IMR-90 (cell line): ENCODE measurements around the gene GADD45GIP1. TPM values are rescaled to one million over a fixed set of nuclear protein-coding genes. Genes with fewer than 3 reads are reported as not detected.
A peak's percentile ranks its signal among the peaks of the same experiment; 100 is the strongest.

Experiments
- ATAC-seq: fragments of 200-7000 bp; cut with Tn5 transposase; 2 replicates; pipeline ENCODE4 v1.9.1; 2020; ENCODE audit warnings: low read depth, mild to moderate bottlenecking, moderate library complexity
- BruUV-seq: library from RNA; stranded (reverse); fragments of 400-500 nt; replicated peaks from 2 replicates; lab custom pipeline; 2021; lab: Mats Ljungman, UMichigan
- CTCF ChIA-PET: fragments of 300-600 bp; formaldehyde crosslinking; extraction: SDS; loops from one replicate; lab custom pipeline; 2021; ENCODE audit warnings: antibody characterized with exemption; lab: Yijun Ruan, JAX
- POLR2A ChIA-PET: fragments of 300-600 bp; sonication (Branson Sonifier 250); formaldehyde crosslinking; loops from one replicate; lab custom pipeline; 2022; ENCODE audit warnings: antibody characterized with exemption; ENCODE audit not compliant: unreplicated experiment; lab: Charles Lee
- DNase-seq: peaks from one replicate; pipeline ENCODE4 v3.0.0; 2013
- H2AFZ ChIP-seq: replicated peaks from 2 replicates; pipeline ENCODE3; 2013; ENCODE audit warnings: low read length, mild to moderate bottlenecking; ENCODE audit not compliant: poor library complexity
- H2AK5ac ChIP-seq: 2 replicates; pipeline ENCODE4 v1.6.1; 2013; ENCODE audit warnings: low read depth, low read length, inconsistent platforms
- H2AK9ac ChIP-seq: replicated peaks from 2 replicates; pipeline ENCODE3; 2013; ENCODE audit warnings: mild to moderate bottlenecking, low read depth, low read length, moderate library complexity; ENCODE audit not compliant: poor library complexity
- H2BK120ac ChIP-seq: 2 replicates; pipeline ENCODE4 v1.6.1; 2013; ENCODE audit warnings: low read depth, low read length, inconsistent platforms
- H2BK15ac ChIP-seq: 3 replicates; pipeline ENCODE4 v1.6.1; 2013; ENCODE audit warnings: low read depth, low read length, inconsistent platforms
- H2BK20ac ChIP-seq: 2 replicates; pipeline ENCODE4 v1.6.1; 2013; ENCODE audit warnings: low read depth, mild to moderate bottlenecking, inconsistent platforms, low read length, moderate library complexity
- H2BK5ac ChIP-seq: 2 replicates; pipeline ENCODE4 v1.6.1; 2013; ENCODE audit warnings: mild to moderate bottlenecking, low read depth, low read length, inconsistent platforms; ENCODE audit not compliant: poor library complexity, severe bottlenecking
- H3K14ac ChIP-seq: replicated peaks from 2 replicates; pipeline ENCODE4 v1.6.1; 2013; ENCODE audit warnings: low read depth, low read length, inconsistent platforms
- H3K18ac ChIP-seq: 2 replicates; pipeline ENCODE4 v1.6.1; 2013; ENCODE audit warnings: low read depth, low read length, control low read depth
- H3K23ac ChIP-seq: 2 replicates; pipeline ENCODE4 v1.6.1; 2013; ENCODE audit warnings: low read depth, low read length, inconsistent platforms
- H3K27ac ChIP-seq: 2 replicates; pipeline ENCODE4 v1.5.1; 2013; ENCODE audit warnings: mild to moderate bottlenecking, control low read depth, low read length; ENCODE audit not compliant: insufficient read depth
- H3K27me3 ChIP-seq: 2 replicates; pipeline ENCODE4 v1.6.1; 2013; ENCODE audit warnings: low read length; ENCODE audit not compliant: control insufficient read depth, insufficient read depth
- H3K36me3 ChIP-seq: 2 replicates; pipeline ENCODE4 v1.6.1; 2013; ENCODE audit warnings: low read length, mixed read lengths; ENCODE audit not compliant: control insufficient read depth, insufficient read depth
- H3K4ac ChIP-seq: 2 replicates; pipeline ENCODE4 v1.6.1; 2013; ENCODE audit warnings: low read depth, low read length, inconsistent platforms
- H3K4me1 ChIP-seq: 2 replicates; pipeline ENCODE4 v1.6.1; 2013; ENCODE audit warnings: low read length, mixed read lengths; ENCODE audit not compliant: control insufficient read depth, insufficient read depth
- H3K4me2 ChIP-seq: 2 replicates; pipeline ENCODE4 v1.6.1; 2013; ENCODE audit warnings: low read depth, mild to moderate bottlenecking, control low read depth, low read length, moderate library complexity
- H3K4me3 ChIP-seq: 2 replicates; pipeline ENCODE4 v1.5.1; 2013; ENCODE audit warnings: low read depth, mild to moderate bottlenecking, control low read depth, low read length, moderate library complexity; ENCODE audit not compliant: insufficient read depth
- H3K56ac ChIP-seq: 2 replicates; pipeline ENCODE4 v1.6.1; 2013; ENCODE audit warnings: low read length, inconsistent platforms; ENCODE audit not compliant: insufficient read depth; ENCODE audit errors: extremely low read depth
- H3K79me1 ChIP-seq, 2 experiments: 2 replicates each; pipeline ENCODE4 v1.6.1; 2013; ENCODE audit warnings: low read length in 2 of 2, inconsistent platforms in 1 of 2, low read depth in 1 of 2
- H3K9ac ChIP-seq: 2 replicates; pipeline ENCODE4 v1.6.1; 2013; ENCODE audit warnings: low read depth, low read length, control low read depth
- H3K9me1 ChIP-seq: 2 replicates; pipeline ENCODE4 v1.6.1; 2013; ENCODE audit warnings: low read length, inconsistent platforms; ENCODE audit not compliant: insufficient read depth
- H3K9me3 ChIP-seq: 2 replicates; pipeline ENCODE4 v1.6.1; 2013; ENCODE audit warnings: low read length; ENCODE audit not compliant: control insufficient read depth, insufficient read depth
- H4K20me1 ChIP-seq: 2 replicates; pipeline ENCODE4 v1.6.1; 2013; ENCODE audit warnings: low read length, inconsistent platforms; ENCODE audit not compliant: insufficient read depth
- H4K5ac ChIP-seq: 2 replicates; pipeline ENCODE4 v1.6.1; 2013; ENCODE audit warnings: mild to moderate bottlenecking, low read depth, low read length, control low read depth
- H4K8ac ChIP-seq, 2 experiments: 2 replicates each; pipeline ENCODE4 v1.6.1; 2013; ENCODE audit warnings: low read depth in 2 of 2, low read length in 2 of 2, control low read depth in 1 of 2, inconsistent platforms in 1 of 2
- H4K91ac ChIP-seq: 2 replicates; pipeline ENCODE4 v1.6.1; 2013; ENCODE audit warnings: low read depth, low read length, inconsistent platforms; ENCODE audit not compliant: insufficient read depth
- BHLHE40 ChIP-seq: fragments of 150-350 bp; IDR thresholded peaks from 2 replicates; pipeline ENCODE4 v1.6.1; 2016; ENCODE audit warnings: mild to moderate bottlenecking, low read depth, low read length
- CEBPB ChIP-seq: IDR thresholded peaks from 2 replicates; pipeline ENCODE4 v1.6.1; 2012; ENCODE audit warnings: low read depth, low read length, improper control_type of control experiment
- CHD1 ChIP-seq: IDR thresholded peaks from 2 replicates; pipeline ENCODE4 v1.6.1; 2012; ENCODE audit warnings: low read depth, low read length, improper control_type of control experiment
- FOS ChIP-seq: fragments of 150-350 bp; IDR thresholded peaks from 2 replicates; pipeline ENCODE4 v1.6.1; 2016; ENCODE audit warnings: low read depth, low read length
- MAFK ChIP-seq: IDR thresholded peaks from 2 replicates; pipeline ENCODE4 v1.6.1; 2012; ENCODE audit warnings: low read depth, low read length, improper control_type of control experiment
- MAZ ChIP-seq: IDR thresholded peaks from 2 replicates; pipeline ENCODE4 v1.6.1; 2012; ENCODE audit warnings: low read depth, mild to moderate bottlenecking, low read length, improper control_type of control experiment, moderate library complexity, borderline replicate concordance
- NFE2L2 ChIP-seq: fragments of 150-350 bp; IDR thresholded peaks from 2 replicates; pipeline ENCODE4 v1.6.1; 2016; ENCODE audit warnings: low read depth, mild to moderate bottlenecking, low read length
- POLR2A ChIP-seq: IDR thresholded peaks from 2 replicates; pipeline ENCODE4 v1.6.1; 2012; ENCODE audit warnings: mild to moderate bottlenecking, low read depth, low read length
- RCOR1 ChIP-seq: IDR thresholded peaks from 2 replicates; pipeline ENCODE4 v1.6.1; 2012; ENCODE audit warnings: mild to moderate bottlenecking, low read length, improper control_type of control experiment; ENCODE audit not compliant: insufficient replicate concordance
- RFX5 ChIP-seq: IDR thresholded peaks from 2 replicates; pipeline ENCODE4 v1.8.0; 2012; ENCODE audit warnings: low read depth, mild to moderate bottlenecking, low read length, moderate library complexity
- SMC3 ChIP-seq: fragments of 150-350 bp; IDR thresholded peaks from 2 replicates; pipeline ENCODE4 v1.6.1; 2016; ENCODE audit warnings: low read depth, mild to moderate bottlenecking, antibody characterized with exemption, low read length, moderate library complexity
- USF2 ChIP-seq: fragments of 150-350 bp; IDR thresholded peaks from 2 replicates; pipeline ENCODE4 v1.6.1; 2017; ENCODE audit warnings: mild to moderate bottlenecking, antibody characterized with exemption, low read length, low read depth
- WGBS, 2 experiments: methylation state at CpG; one replicate each; pipeline versions ENCODE4 v1.1.5 to v1.1.7; 2013; ENCODE audit warnings: missing lambda C conversion rate in 2 of 2; ENCODE audit not compliant: insufficient read length in 1 of 2; ENCODE audit errors: extremely low coverage in 2 of 2; 5-methylcytosine and 5-hydroxymethylcytosine counted together
- dilution Hi-C: fragments of 300-500 bp; cut with HindIII; formaldehyde crosslinking; loops from one replicate; pipeline ENCODE4 v1.14.3; 2018; ENCODE audit warnings: low sequenced_read_pairs; ENCODE audit not compliant: unreplicated experiment
- in situ Hi-C: fragments of 300-500 bp; cut with MboI; formaldehyde crosslinking; loops from 3 replicates; pipeline ENCODE4 v1.14.3; 2019; ENCODE audit warnings: low sequenced_read_pairs, inconsistent platforms, mixed read lengths
- intact Hi-C: fragments of 100-400 bp; cut with micrococcal nuclease; formaldehyde crosslinking; loops from 2 replicates; pipeline ENCODE4 v1.10.0; 2022
- polyA plus RNA-seq, 3 experiments: library from polyadenylated mRNA; depleted of rRNA; stranded (reverse); fragments of >200 nt; gene quantifications; 2 replicates each; pipeline ENCODE4 v1.2.3, GENCODE V29; 2012; ENCODE audit warnings: low replicate concordance in 1 of 3
- total RNA-seq: library from RNA; depleted of rRNA; stranded (reverse); fragments of >200 nt; gene quantifications from 2 replicates; pipeline ENCODE4 v1.2.3, GENCODE V29; 2012
- TF ChIP-seq, protein P1 (sequence below): conservative IDR thresholded peaks from 2 replicates; pipeline ENCODE4 v1.5.1; 2012; ENCODE audit warnings: mild to moderate bottlenecking, low read depth, low read length, improper control_type of control experiment
- TF ChIP-seq, protein P2 (sequence below): fragments of 150-350 bp; IDR thresholded peaks from 2 replicates; pipeline ENCODE4 v1.6.1; 2016; ENCODE audit warnings: low read depth, mild to moderate bottlenecking, low read length, moderate library complexity, borderline replicate concordance

GADD45GIP1 gene
- total and polyA plus RNA-seq, 2 of the 4 experiments (the other 2 are of a cell fraction) = 13.3 to 42.4 TPM

DNA sequence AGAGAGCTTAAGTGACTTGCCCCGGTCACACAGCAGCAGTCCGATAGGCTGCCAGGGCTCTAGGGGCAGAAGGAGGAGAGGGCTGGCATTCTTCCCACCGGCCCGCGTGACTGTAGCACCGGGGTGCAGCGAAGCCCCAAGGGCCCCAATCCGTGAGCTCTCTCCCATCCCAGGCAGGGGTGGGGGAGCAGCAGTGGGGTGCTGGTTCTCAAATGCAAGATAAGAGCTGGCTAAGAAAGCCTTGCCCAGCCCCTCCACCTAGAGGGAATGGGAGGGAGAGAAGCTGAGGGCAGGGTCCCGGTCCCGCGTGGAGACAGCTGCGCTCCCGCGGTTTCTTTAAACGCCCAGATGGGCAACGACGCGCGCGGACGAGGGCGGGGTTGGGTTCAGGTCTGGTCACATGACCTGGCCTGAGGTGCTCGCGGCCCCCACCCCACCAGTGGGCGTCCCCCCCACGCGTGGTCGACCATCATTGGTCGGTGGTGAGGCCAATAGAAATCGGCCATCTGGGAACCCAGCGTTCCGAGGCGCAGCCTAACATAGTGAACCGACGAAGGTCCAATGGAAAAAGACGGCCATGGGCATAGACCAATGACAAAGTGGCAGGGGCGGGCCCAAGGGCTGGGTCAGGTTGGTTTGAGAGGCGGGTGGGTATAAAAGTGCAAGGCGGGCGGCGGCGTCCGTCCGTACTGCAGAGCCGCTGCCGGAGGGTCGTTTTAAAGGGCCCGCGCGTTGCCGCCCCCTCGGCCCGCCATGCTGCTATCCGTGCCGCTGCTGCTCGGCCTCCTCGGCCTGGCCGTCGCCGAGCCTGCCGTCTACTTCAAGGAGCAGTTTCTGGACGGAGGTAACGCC lies 18.9 kb downstream of the GADD45GIP1 start, which contains the start of gene CALR:
Gene CALR, plus strand, starts transcription at position 683 of the 852 bp plus-strand sequence. Its CDS starts 71 bp downstream, at position 754.
- H3K4ac ChIP-seq = peak within 1 kb of the TSS; percentile 92
- H4K8ac ChIP-seq = peak within 1 kb of the TSS; percentile 86 to 93
- H3K56ac ChIP-seq = peak within 1 kb of the TSS; percentile 80
- peak within 1 kb of the TSS; percentile 94 for H2AFZ ChIP-seq
- peaks cover 0 to 51% of the 10 kb centered on the region in 2 experiments; a peak in 3 of 4 replicates for H3K79me1 ChIP-seq
- DNase-seq = peak; percentile 99
- ChIA-PET CTCF (no interaction called here), POLR2A (no interaction called here)
- H2BK15ac ChIP-seq = peak within 1 kb of the TSS; percentile 33; the same call in 1 of the 3 replicates
- ATAC-seq = peak; percentile 90
- H3K27me3 ChIP-seq = no peaks in the 10 kb centered on the region
- H3K4me2 ChIP-seq = peak within 1 kb of the TSS; percentile 85
- H3K27ac ChIP-seq = peak within 1 kb of the TSS; percentile 90
- peak within 1 kb of the TSS; percentile 95 for H3K9ac ChIP-seq
- peaks cover 34% of the 10 kb centered on the region for H3K36me3 ChIP-seq
- H2BK5ac ChIP-seq = peak within 1 kb of the TSS; percentile 80
- no peaks in the 10 kb centered on the region for H3K9me3 ChIP-seq
- peak within 1 kb of the TSS; percentile 89 for H4K91ac ChIP-seq
- H3K23ac ChIP-seq = peak within 1 kb of the TSS; percentile 64
- intact Hi-C loops = no loop called here
- peak within 1 kb of the TSS; percentile 8; the same call in 1 of the 2 replicates for H2BK120ac ChIP-seq
- dilution Hi-C loops = no loop called here
- no peak within 1 kb of the TSS for H2BK20ac ChIP-seq
- peak within 1 kb of the TSS; percentile 98 for H2AK5ac ChIP-seq
- H3K4me1 ChIP-seq = peaks cover 15% of the 10 kb centered on the region
- BruUV-seq = no TSS peak
- H2AK9ac ChIP-seq = peak within 1 kb of the TSS; percentile 100
- peaks cover 14% of the 10 kb centered on the region for H3K9me1 ChIP-seq
- H4K20me1 ChIP-seq = peaks cover 47% of the 10 kb centered on the region
- H4K5ac ChIP-seq = peak within 1 kb of the TSS; percentile 43; the same call in 1 of the 2 replicates
- in situ Hi-C loops = no loop called here
- H3K4me3 ChIP-seq = peak within 1 kb of the TSS; percentile 80
- no peak within 1 kb of the TSS; the same call in 1 of the 2 replicates for H3K18ac ChIP-seq
- 0% methylated on average over 38 of the region's 63 CpGs; no CpG with 5 or more reads in 1 of the 2 experiments for WGBS, 2 experiments
- H3K14ac ChIP-seq = peak within 1 kb of the TSS; percentile 96
- no peak for TF ChIP-seq MAFK
- no peak for TF ChIP-seq RFX5
- TF ChIP-seq BHLHE40 = no peak
- peak; percentile 61; the same call in 1 of the 2 replicates for TF ChIP-seq FOS
- peak; percentile 93 for TF ChIP-seq USF2
- TF ChIP-seq, protein P1, sequence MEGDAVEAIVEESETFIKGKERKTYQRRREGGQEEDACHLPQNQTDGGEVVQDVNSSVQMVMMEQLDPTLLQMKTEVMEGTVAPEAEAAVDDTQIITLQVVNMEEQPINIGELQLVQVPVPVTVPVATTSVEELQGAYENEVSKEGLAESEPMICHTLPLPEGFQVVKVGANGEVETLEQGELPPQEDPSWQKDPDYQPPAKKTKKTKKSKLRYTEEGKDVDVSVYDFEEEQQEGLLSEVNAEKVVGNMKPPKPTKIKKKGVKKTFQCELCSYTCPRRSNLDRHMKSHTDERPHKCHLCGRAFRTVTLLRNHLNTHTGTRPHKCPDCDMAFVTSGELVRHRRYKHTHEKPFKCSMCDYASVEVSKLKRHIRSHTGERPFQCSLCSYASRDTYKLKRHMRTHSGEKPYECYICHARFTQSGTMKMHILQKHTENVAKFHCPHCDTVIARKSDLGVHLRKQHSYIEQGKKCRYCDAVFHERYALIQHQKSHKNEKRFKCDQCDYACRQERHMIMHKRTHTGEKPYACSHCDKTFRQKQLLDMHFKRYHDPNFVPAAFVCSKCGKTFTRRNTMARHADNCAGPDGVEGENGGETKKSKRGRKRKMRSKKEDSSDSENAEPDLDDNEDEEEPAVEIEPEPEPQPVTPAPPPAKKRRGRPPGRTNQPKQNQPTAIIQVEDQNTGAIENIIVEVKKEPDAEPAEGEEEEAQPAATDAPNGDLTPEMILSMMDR = no peak
- no peak for TF ChIP-seq SMC3
- no peak for TF ChIP-seq CHD1
- peak; percentile 100 for TF ChIP-seq POLR2A
- TF ChIP-seq, protein P2, sequence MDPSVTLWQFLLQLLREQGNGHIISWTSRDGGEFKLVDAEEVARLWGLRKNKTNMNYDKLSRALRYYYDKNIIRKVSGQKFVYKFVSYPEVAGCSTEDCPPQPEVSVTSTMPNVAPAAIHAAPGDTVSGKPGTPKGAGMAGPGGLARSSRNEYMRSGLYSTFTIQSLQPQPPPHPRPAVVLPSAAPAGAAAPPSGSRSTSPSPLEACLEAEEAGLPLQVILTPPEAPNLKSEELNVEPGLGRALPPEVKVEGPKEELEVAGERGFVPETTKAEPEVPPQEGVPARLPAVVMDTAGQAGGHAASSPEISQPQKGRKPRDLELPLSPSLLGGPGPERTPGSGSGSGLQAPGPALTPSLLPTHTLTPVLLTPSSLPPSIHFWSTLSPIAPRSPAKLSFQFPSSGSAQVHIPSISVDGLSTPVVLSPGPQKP = no peak
- no peak for TF ChIP-seq CEBPB
- TF ChIP-seq MAZ = peak; percentile 100
- TF ChIP-seq NFE2L2 = no peak
- TF ChIP-seq RCOR1 = peak; percentile 66
